Left renal pelvis (tissue), 4 donors: ENCODE data around the gene UCK2. TPM values are rescaled to one million over a fixed set of nuclear protein-coding genes. Genes with fewer than 3 reads are reported as not detected.
"Not testable (repeated sequence)": the region's sequence is repeated elsewhere in the genome, so short reads cannot be mapped to it uniquely, and the experiment has no call there.

Source experiments
- DNase-seq, 4 donors: peaks; one replicate each; pipeline ENCODE4 v3.0.0-alpha.2; 2013; ENCODE audit warnings: low read depth in 4 of 4, low spot score in 3 of 4
- polyA plus RNA-seq, 4 donors: library from polyadenylated mRNA; unstranded; fragments of 120-200 nt; gene quantifications; one replicate each; pipeline ENCODE4 v1.2.1, GENCODE V29; 2013; ENCODE audit not compliant: insufficient read length in 4 of 4

The UCK2 gene
- polyA plus RNA-seq: 10 to 100 TPM; 16.0 to 25.0 (median 22.6) TPM

GRCh38 chr1:165827268-165828102, at the start of gene UCK2:
Gene UCK2, plus strand, starts transcription at chr1:165827614. Its CDS starts 220 bp downstream, at chr1:165827834.
- peak; percentile 45 to 55 (median 50) for DNase-seq

DNA sequence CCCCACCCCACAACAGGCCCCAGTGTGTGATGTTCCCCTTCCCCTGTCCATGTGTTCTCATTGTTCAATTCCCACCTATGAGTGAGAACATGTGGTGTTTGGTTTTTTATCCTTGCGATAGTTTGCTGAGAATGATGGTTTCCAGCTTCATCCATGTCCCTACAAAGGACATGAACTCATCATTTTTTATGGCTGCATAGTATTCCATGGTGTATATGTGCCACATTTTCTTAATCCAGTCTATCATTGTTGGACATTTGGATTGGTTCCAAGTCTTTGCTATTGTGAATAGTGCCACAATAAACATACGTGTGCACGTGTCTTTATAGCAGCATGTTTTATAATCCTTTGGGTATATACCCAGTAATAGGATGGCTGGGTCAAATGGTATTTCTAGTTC, 49.2 kb upstream of the UCK2 start:
- DNase-seq: not testable (repeated sequence)

DNA sequence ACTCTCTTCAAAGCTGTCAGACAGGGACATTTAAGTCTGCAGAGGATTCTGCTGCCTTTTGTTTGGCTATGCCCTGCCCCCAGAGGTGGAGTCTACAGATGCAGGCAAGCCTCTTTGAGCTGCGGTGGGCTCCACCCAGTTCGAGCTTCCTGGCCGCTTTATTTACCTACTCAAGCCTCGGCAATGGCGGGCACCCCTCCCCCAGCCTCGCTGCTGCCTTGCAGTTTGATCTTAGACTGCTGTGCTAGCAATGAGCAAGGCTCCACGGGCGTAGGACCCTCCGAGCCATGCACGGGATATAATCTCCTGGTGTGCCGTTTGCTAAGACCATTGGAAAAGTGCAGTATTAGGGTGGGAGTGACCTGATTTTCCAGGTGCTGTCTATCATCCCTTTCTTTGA, 43.9 kb upstream of the UCK2 start:
- not testable (repeated sequence) for DNase-seq

DNA sequence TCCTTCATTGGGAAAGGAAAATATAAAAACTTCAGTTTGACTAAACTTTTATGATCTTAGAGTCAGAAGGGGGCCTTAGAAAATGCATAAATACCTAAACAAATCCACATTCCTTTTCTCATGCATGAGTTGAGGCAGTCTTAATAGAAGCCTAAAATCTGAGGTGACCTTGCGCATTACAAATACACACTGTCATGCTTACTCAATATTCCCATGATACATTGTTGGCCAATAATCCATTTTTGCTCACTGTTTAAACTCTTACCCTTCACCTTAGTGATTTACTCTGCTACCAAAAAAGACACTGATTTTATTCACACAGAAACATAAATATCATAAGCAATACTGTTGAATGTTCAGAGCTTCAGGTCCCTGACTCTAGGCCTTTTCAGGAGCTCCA, 39.7 kb upstream of the UCK2 start:
- no peak for DNase-seq

- no peak for DNase-seq
Observed at GRCh38 chr1:165793951-165794350, 33.5 kb upstream of the UCK2 start.

DNA sequence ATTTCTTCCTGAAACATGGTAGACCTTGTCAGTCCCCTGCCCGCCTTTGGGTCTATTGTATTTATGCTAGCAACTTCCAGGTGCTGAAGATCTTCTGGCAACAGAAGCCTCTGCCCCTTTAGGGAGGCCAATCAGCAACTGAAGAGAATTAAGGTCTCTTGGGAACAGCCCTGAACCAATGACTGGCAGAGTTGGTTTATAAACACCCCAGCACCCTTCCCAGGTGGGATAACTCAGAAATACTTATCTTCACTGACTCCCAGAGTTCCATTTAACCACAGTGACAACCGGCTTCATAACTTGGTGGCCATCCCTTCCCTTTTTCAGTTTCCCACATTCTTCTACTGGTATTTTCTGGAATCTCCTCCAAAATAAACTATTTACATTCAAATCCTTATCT, 31.5 kb upstream of the UCK2 start:
- no peak for DNase-seq

- DNase-seq: no peak
Observed at GRCh38 chr1:165799387-165799786, 28.0 kb upstream of the UCK2 start.

GRCh38 chr1:165804513-165804912, 22.9 kb upstream of the UCK2 start:
- not testable (repeated sequence) for DNase-seq

- DNase-seq: no peak
Observed at GRCh38 chr1:165807613-165808012, 19.8 kb upstream of the UCK2 start.

DNA sequence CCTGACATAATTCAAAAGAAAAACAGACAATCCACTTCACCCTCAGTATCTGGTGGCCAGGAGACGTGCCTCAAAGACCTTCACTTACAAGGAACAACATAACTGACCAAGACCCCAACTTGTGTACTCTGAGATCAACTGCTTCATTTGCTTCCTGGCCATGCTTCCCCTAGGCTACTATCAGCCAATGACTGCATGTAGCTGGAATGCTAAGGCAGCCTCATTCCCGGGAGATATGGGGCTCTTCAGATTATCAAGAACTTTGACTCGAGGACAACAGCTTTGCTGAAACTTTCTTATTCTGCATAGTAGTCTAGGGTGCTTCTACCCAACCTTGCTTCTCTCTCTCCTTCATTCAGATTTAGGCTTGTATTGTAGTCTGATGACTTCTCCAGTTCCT, 11.7 kb upstream of the UCK2 start:
- DNase-seq: no peak

GRCh38 chr1:165816157-165816556, 11.3 kb upstream of the UCK2 start:
- no peak for DNase-seq

DNA sequence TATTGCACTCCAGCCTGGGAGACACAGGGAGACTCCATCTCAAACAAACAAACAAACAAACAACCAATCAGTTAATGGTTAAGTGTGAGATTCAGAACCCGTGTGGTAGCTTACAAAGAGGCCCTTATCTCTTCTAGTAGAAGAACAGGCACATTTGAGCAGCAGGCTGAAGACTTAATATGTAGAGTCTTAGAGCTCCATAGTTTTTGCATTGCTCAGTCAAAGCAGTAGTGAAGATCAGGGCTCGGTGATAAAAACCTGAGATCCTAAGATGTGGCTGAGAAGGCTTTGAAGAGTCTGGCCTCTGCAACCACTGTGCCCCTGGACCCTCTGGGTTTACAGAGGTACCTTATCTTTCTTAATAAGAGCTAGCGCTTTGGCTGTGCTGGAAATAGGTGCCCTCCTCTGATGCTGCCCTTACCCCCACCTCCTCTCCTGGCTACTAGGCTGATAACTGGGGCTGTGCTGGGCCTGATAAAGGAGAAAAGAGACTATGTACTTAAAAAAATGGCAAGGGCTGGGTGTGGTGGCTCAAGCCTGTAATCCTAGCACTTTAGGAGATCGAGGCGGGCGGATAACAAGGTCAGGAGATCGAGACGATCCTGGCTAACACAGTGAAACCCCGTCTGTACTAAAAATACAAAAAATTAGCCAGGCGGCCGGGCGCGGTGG, 10.5 kb upstream of the UCK2 start:
- DNase-seq: no peak

GRCh38 chr1:165823552-165824268, 3.7 kb upstream of the UCK2 start:
- no peak for DNase-seq

DNA sequence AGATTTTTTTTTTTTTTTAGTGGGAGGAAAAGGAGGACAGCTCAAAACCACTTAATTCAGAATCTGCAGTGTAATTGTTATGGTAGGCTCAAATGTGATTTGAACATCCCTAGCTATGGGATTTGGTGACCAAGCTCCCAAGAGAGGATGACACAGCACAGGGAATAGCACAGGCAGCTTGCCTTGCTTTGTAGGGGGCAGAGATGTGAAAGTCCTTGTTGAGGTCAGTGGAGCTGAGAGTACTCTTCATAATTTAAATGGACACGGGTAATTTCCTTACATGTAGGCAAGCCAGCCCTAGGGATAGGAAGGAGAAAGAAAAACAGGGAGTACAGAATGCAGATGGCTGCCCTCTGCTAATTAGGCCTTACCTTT, 3.2 kb upstream of the UCK2 start:
- DNase-seq: no peak

GRCh38 chr1:165826565-165827267, 698 bp upstream of the UCK2 start:
- DNase-seq: peak in 1 of 4 donors; percentile 10

DNA sequence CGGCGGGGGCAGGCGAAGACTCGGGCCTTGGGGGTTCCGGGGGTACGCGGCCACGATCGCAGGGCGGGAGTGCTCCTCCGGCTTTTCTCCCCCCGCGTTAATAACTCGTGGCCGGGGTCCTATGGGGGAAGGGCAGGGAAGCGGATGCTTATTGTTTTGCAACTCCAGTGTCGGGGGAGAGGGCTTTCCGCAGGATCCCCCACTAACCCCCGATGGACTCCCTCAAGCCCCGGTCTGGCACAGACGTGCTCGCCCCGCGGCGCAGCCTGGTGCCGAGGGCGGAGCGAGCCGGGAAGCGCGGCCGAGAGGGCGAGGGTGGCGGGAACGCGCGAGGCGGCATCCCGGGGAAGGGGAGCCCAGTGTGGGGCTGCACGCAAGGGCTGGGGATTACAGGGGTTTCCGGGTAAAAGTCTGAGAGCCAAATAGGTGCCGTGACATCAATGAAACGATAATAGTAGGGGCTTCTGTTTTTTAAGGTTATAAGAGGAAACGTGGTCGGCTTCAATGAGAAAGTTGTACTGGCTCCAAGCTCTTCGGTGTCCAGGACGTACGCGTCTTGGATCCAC, 772 bp downstream of the UCK2 start:
- peak; percentile 27 to 50 (median 38) for DNase-seq

GRCh38 chr1:165828669-165829329, 1.4 kb downstream of the UCK2 start:
- DNase-seq: peak; percentile 47 to 53 (median 49)

GRCh38 chr1:165829888-165830287, 2.5 kb downstream of the UCK2 start:
- DNase-seq: no peak

GRCh38 chr1:165831146-165831545, 3.7 kb downstream of the UCK2 start:
- DNase-seq: no peak

DNA sequence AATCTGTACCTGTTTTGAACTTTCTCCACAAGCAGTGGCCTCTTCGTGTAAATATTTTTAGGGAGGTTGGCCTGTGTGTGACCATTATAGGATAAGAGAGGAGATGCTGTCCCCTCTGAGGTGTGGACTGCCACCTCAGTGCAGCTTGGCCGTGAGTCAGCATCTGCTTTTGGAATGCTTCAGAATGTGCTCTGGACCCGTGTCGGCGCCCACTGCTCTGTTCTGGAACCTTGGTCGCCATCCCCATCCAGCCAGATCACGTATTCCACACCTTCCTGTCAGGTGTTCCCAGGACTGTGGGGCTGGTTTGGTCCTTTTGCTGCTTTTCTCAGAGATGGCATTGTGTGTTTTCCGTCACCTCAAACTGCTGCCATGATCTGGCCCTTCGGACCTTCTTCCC, 5.5 kb downstream of the UCK2 start:
- DNase-seq: no peak
